DND-41 (cell line): ENCODE data around the gene GPC5.

Experiments used
- ATAC-seq: fragments of 200-7000 bp; cut with Tn5 transposase; 3 replicates; pipeline ENCODE4 v1.9.1; 2021; ENCODE audit warnings: low read depth; ENCODE audit not compliant: insufficient read depth
- DNase-seq: peaks from one replicate; pipeline ENCODE4 v3.0.0-alpha.2; 2020
- H2AFZ ChIP-seq: 2 replicates; pipeline ENCODE4 v1.6.0; 2012; ENCODE audit warnings: low read depth, low read length
- H3K27ac ChIP-seq: 2 replicates; pipeline ENCODE4 v1.5.1; 2012; ENCODE audit warnings: low read length, inconsistent platforms
- H3K27me3 ChIP-seq: fragments of 200-600 bp; sonication (generic); 2 replicates; pipeline ENCODE4 v1.6.0; 2012; ENCODE audit warnings: low read length, mild to moderate bottlenecking, inconsistent platforms; ENCODE audit not compliant: insufficient read depth, poor library complexity
- H3K36me3 ChIP-seq: 2 replicates; pipeline ENCODE4 v1.5.1; 2012; ENCODE audit warnings: low read length, inconsistent platforms; ENCODE audit not compliant: insufficient read depth
- H3K4me1 ChIP-seq: 2 replicates; pipeline ENCODE4 v1.5.1; 2012; ENCODE audit warnings: mild to moderate bottlenecking, low read length; ENCODE audit not compliant: insufficient read depth
- H3K4me2 ChIP-seq: 2 replicates; pipeline ENCODE4 v1.6.0; 2012; ENCODE audit warnings: mild to moderate bottlenecking, moderate library complexity, low read length, inconsistent platforms; ENCODE audit not compliant: insufficient read depth
- H3K4me3 ChIP-seq, 2 experiments: fragments of 200-600 bp in 1 of 2; shearing (Covaris generic) in 1 of 2; 2 replicates each; pipeline ENCODE4 v1.5.1; 2012 to 2016; ENCODE audit warnings: inconsistent platforms in 2 of 2, low read length in 2 of 2, mild to moderate bottlenecking in 2 of 2, low read depth in 1 of 2, moderate library complexity in 1 of 2
- H3K79me2 ChIP-seq: 2 replicates; pipeline ENCODE4 v1.6.0; 2012; ENCODE audit warnings: low read length, inconsistent platforms; ENCODE audit not compliant: insufficient read depth
- H3K9ac ChIP-seq: 2 replicates; pipeline ENCODE4 v1.6.0; 2012; ENCODE audit warnings: low read depth, mild to moderate bottlenecking, inconsistent platforms, low read length, moderate library complexity
- H3K9me3 ChIP-seq: 2 replicates; pipeline ENCODE4 v1.5.1; 2012; ENCODE audit warnings: low read length, moderate library complexity, mild to moderate bottlenecking, inconsistent platforms; ENCODE audit not compliant: insufficient read depth, severe bottlenecking
- H4K20me1 ChIP-seq: 2 replicates; pipeline ENCODE4 v1.6.0; 2012; ENCODE audit warnings: low read length; ENCODE audit not compliant: insufficient read depth
- EZH2 ChIP-seq: IDR thresholded peaks from 3 replicates; pipeline ENCODE4 v1.6.1; 2012; ENCODE audit warnings: borderline replicate concordance, low read depth, mild to moderate bottlenecking, moderate library complexity, low read length, inconsistent platforms; ENCODE audit not compliant: severe bottlenecking
- TF ChIP-seq, protein P1 (sequence below): IDR thresholded peaks from 2 replicates; pipeline ENCODE4 v1.5.1; 2012; ENCODE audit warnings: borderline replicate concordance, low read length, moderate library complexity, mild to moderate bottlenecking; ENCODE audit not compliant: poor library complexity, severe bottlenecking; ENCODE audit errors: extremely low read depth

Gene GPC5

DNA sequence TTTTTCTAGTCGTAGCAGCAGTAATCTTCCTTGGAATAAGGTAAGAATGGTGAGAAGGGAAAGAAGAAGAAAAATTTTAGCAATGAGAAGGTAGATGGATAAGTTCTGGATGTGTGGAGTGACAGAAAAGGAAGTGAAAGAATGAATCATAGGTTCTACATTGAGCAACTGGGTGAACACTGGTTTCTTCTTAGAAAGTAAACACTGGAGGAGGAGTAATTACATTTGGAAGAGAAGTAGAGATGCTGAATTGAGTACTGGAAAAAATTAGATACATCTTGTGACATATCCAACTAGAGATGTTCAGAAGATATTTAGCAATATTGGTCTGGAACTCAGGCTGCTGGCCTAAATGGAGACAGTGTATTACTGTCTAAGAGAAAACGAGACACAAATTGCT, 148.5 kb downstream of the GPC5 start:
- ATAC-seq (no peak), DNase-seq (no peak)
- Histone ChIP-seq H2AFZ (no peak overlapping the region), H3K27me3 (no peaks in the 10 kb centered on the region), H3K27ac (no peak overlapping the region), H3K4me3 (no peak overlapping the region), H3K36me3 (no peaks in the 10 kb centered on the region), H3K9ac (no peak overlapping the region), H3K9me3 (no peaks in the 10 kb centered on the region), H3K4me2 (no peak overlapping the region), H3K4me1 (no peaks in the 10 kb centered on the region), H4K20me1 (no peaks in the 10 kb centered on the region), H3K79me2 (no peaks in the 10 kb centered on the region)
- TF ChIP-seq EZH2 = no peak

DNA sequence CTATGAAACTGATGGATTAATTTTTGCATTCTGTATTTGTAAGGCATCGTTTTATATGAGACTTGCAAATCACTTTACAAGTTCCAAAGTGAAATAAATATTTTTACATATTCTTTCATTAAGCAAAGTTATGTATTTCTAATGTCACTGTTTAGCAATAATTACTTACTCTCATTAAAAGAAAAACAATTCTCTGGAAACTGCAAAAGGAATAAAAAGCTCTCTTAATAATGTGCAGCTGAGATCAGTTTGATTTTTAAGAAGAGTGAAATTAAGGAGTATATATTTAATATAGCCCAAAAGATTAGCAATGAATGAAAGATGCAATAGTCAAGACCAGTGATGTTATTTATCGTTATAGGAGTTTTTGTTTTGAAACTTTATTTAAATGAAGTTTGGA, 155.2 kb downstream of the GPC5 start:
- DNase-seq (no peak), ATAC-seq (no peak)
- H3K4me2 ChIP-seq = no peak overlapping the region

DNA sequence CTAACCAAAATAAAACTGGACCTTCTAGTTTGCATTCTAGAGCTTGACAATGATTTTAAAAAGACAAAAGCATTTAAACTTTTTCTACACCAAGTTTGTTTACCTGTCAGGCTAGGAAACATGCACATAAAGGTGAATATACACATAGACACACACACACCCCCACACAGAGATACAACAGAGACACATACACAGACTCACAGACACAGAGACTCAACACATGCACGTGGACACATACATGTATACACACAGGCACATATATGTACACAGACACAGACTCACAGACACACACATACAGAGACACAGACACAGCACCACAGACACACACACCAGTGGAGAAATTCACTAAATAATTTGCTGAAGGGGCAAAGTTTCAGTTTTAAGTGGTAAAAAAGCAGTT, 155.7 kb downstream of the GPC5 start:
- ATAC-seq (no peak), DNase-seq (no peak)
- Histone ChIP-seq H3K9me3 (no peaks in the 10 kb centered on the region), H3K36me3 (no peaks in the 10 kb centered on the region), H3K79me2 (no peaks in the 10 kb centered on the region), H3K4me1 (no peaks in the 10 kb centered on the region), H3K27ac (no peak overlapping the region), H4K20me1 (no peaks in the 10 kb centered on the region), H3K9ac (no peak overlapping the region), H3K4me3 (no peak overlapping the region), H3K4me2 (no peak overlapping the region), H3K27me3 (no peaks in the 10 kb centered on the region), H2AFZ (no peak overlapping the region)
- no peak for TF ChIP-seq EZH2
- TF ChIP-seq, protein P1, sequence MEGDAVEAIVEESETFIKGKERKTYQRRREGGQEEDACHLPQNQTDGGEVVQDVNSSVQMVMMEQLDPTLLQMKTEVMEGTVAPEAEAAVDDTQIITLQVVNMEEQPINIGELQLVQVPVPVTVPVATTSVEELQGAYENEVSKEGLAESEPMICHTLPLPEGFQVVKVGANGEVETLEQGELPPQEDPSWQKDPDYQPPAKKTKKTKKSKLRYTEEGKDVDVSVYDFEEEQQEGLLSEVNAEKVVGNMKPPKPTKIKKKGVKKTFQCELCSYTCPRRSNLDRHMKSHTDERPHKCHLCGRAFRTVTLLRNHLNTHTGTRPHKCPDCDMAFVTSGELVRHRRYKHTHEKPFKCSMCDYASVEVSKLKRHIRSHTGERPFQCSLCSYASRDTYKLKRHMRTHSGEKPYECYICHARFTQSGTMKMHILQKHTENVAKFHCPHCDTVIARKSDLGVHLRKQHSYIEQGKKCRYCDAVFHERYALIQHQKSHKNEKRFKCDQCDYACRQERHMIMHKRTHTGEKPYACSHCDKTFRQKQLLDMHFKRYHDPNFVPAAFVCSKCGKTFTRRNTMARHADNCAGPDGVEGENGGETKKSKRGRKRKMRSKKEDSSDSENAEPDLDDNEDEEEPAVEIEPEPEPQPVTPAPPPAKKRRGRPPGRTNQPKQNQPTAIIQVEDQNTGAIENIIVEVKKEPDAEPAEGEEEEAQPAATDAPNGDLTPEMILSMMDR = no peak

More for the DNA sequence above, 155.2 kb downstream of the GPC5 start:
- Histone ChIP-seq H3K9me3 (no peaks in the 10 kb centered on the region), H3K79me2 (no peaks in the 10 kb centered on the region), H3K27me3 (no peaks in the 10 kb centered on the region), H3K27ac (no peak overlapping the region), H3K36me3 (no peaks in the 10 kb centered on the region), H3K4me3 (no peak overlapping the region), H3K4me1 (no peaks in the 10 kb centered on the region), H3K9ac (no peak overlapping the region), H4K20me1 (no peaks in the 10 kb centered on the region), H2AFZ (no peak overlapping the region)
- no peak for TF ChIP-seq EZH2
- TF ChIP-seq, protein P1 = no peak

- no peaks in the 10 kb centered on the region for H3K27me3 ChIP-seq
- H3K36me3 ChIP-seq = no peaks in the 10 kb centered on the region
- no peak overlapping the region for H2AFZ ChIP-seq
- H3K9me3 ChIP-seq = no peaks in the 10 kb centered on the region
- ATAC-seq (no peak), DNase-seq (no peak)
- TF ChIP-seq, protein P1 = no peak
- no peak for TF ChIP-seq EZH2
- H3K4me2 ChIP-seq = no peak overlapping the region
- H3K4me1 ChIP-seq = no peaks in the 10 kb centered on the region
- no peaks in the 10 kb centered on the region for H3K79me2 ChIP-seq
- H3K4me3 ChIP-seq = no peak overlapping the region
- no peak overlapping the region for H3K9ac ChIP-seq
- H4K20me1 ChIP-seq = no peaks in the 10 kb centered on the region
- no peak overlapping the region for H3K27ac ChIP-seq
These were observed 159.1 kb downstream of the GPC5 start for GRCh38 chr13:91557328-91558090.
